Cardiac muscle cell (in vitro differentiated cells and primary cell): Measurements from ENCODE around the gene HEATR1. TPM values are rescaled to one million over a fixed set of nuclear protein-coding genes. Genes with fewer than 3 reads are reported as not detected.

Source experiments
- DNase-seq, 2 donors: peaks; one replicate each; pipeline versions ENCODE4 v3.0.0 to v3.0.0-alpha.2; 2010 to 2017; ENCODE audit warnings: low read depth in 1 of 2, low spot score in 1 of 2
- H3K27ac ChIP-seq: fragments of 200-600 bp; sonication (generic); 2 replicates; pipeline ENCODE4 v1.5.1; 2016
- H3K27me3 ChIP-seq: fragments of 200-600 bp; sonication (generic); 2 replicates; pipeline ENCODE4 v1.6.0; 2016; ENCODE audit warnings: control low read depth
- H3K36me3 ChIP-seq: fragments of 200-600 bp; sonication (generic); 2 replicates; pipeline ENCODE4 v1.5.1; 2016; ENCODE audit warnings: control low read depth
- H3K4me1 ChIP-seq: fragments of 200-600 bp; sonication (generic); 2 replicates; pipeline ENCODE4 v1.8.1; 2017; ENCODE audit warnings: low read depth, mild to moderate bottlenecking, mixed run types
- H3K4me3 ChIP-seq: fragments of 200-600 bp; sonication (generic); 2 replicates; pipeline ENCODE4 v1.5.1; 2016; ENCODE audit warnings: mild to moderate bottlenecking
- H3K9me3 ChIP-seq: fragments of 200-600 bp; sonication (generic); 2 replicates; pipeline ENCODE4 v1.5.1; 2017; ENCODE audit warnings: low read depth, mild to moderate bottlenecking, control low read depth
- polyA plus RNA-seq: library from polyadenylated mRNA; unstranded; fragments of >200 nt; fragmentation: Nextera tagmentation; extraction: Ambion mirVana; gene quantifications from 2 replicates; pipeline ENCODE4 v1.2.1, GENCODE V29; 2016
- total RNA-seq: library from RNA; depleted of rRNA; stranded (reverse); fragments of >200 nt; gene quantifications from 2 replicates; pipeline ENCODE4 v1.2.3, GENCODE V29; 2016
- TF ChIP-seq, protein P1 (sequence below): IDR thresholded peaks from 2 replicates; pipeline ENCODE4 v1.5.1; 2012; ENCODE audit warnings: low read depth, mild to moderate bottlenecking, low read length

The HEATR1 gene
- total and polyA plus RNA-seq, 2 experiments from 2014 or later: 6.6 to 11.9 TPM

DNA sequence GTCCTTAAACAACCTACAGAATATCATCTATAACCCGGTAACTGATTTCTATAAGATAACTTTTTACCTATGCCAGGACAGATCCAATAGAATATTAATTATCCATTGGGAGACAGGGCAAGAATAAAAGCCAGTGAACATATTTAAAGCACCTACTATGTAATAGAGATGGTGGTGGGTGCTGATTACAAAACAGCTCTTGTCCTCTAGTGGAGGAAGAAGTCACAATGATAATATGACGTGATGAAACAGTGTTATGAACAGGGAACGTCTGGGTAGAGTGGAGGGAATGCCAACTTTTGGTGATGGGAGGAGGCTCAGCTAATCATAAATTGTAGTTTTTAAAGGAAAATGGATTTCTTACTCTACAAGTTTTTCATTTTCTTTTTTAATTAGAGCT is 78.2 kb downstream of the HEATR1 start:
- DNase-seq: no peak
- Histone ChIP-seq H3K36me3 (no peaks in the 10 kb centered on the region), H3K27me3 (no peaks in the 10 kb centered on the region), H3K4me3 (no peak overlapping the region), H3K27ac (no peak overlapping the region), H3K4me1 (no peaks in the 10 kb centered on the region), H3K9me3 (no peaks in the 10 kb centered on the region)
- TF ChIP-seq, protein P1, sequence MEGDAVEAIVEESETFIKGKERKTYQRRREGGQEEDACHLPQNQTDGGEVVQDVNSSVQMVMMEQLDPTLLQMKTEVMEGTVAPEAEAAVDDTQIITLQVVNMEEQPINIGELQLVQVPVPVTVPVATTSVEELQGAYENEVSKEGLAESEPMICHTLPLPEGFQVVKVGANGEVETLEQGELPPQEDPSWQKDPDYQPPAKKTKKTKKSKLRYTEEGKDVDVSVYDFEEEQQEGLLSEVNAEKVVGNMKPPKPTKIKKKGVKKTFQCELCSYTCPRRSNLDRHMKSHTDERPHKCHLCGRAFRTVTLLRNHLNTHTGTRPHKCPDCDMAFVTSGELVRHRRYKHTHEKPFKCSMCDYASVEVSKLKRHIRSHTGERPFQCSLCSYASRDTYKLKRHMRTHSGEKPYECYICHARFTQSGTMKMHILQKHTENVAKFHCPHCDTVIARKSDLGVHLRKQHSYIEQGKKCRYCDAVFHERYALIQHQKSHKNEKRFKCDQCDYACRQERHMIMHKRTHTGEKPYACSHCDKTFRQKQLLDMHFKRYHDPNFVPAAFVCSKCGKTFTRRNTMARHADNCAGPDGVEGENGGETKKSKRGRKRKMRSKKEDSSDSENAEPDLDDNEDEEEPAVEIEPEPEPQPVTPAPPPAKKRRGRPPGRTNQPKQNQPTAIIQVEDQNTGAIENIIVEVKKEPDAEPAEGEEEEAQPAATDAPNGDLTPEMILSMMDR: no peak

DNA sequence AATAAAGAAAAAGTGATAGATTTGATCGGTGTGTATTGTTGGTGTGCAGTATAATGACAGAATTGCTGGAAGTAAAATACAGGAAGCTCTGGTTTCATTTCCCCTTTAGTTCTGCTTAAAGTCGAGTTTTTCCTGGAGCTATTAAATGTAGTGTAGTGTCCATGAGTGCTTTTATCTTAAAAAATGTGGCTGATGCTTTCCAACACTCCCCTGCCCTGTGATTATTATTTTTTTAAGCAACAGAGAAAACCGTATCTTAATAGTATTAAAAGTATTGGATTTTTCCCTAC is 79.5 kb downstream of the HEATR1 start:
- TF ChIP-seq, protein P1: no peak
- Histone ChIP-seq H3K27ac (no peak overlapping the region), H3K9me3 (no peaks in the 10 kb centered on the region), H3K4me1 (no peaks in the 10 kb centered on the region), H3K4me3 (peak overlapping the region; percentile 42), H3K27me3 (no peaks in the 10 kb centered on the region), H3K36me3 (no peaks in the 10 kb centered on the region)
- DNase-seq: no peak

DNA sequence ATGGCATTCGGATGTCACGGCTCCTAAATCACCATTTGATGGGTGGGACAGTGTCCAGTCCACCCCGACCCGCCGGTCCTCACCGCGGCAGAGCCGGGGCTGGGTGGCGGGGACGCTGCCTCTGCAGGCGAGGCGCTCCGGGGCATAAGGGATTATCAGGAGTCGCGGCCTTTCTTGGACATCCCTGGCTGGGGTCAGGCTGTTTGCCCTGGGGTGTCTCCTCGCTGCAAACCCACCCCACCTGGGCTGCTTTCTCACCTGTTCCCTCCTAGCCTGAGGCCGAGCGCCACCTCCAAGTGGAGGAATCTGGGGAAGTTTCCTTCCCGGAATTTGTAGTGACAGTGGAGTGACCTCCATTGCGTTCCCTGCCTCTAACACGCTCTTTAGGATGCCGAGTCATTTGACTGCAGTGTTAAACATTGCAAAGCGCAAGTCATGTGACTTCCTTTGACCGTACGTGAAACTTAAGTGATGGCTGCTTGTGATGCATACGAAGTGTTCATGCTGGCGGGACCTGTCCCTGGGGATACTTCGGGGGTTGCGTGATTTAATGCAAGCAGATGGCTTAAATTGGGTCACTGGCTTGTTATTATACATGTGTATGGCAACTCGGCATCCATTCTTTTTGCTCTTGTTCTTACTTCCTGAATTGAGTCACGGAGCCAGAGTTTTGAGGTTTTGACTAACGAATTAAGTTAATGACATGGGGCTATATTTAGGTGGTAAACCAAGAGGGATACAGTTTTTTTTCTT is 80.0 kb downstream of the HEATR1 start:
- no peaks in the 10 kb centered on the region for H3K4me1 ChIP-seq
- H3K4me3 ChIP-seq: peak overlapping the region; percentile 42
- no peaks in the 10 kb centered on the region for H3K36me3 ChIP-seq
- H3K9me3 ChIP-seq: no peaks in the 10 kb centered on the region
- H3K27me3 ChIP-seq: no peaks in the 10 kb centered on the region
- H3K27ac ChIP-seq: no peak overlapping the region
- peak; percentile 63 to 88 for DNase-seq
- TF ChIP-seq, protein P1: no peak

DNA sequence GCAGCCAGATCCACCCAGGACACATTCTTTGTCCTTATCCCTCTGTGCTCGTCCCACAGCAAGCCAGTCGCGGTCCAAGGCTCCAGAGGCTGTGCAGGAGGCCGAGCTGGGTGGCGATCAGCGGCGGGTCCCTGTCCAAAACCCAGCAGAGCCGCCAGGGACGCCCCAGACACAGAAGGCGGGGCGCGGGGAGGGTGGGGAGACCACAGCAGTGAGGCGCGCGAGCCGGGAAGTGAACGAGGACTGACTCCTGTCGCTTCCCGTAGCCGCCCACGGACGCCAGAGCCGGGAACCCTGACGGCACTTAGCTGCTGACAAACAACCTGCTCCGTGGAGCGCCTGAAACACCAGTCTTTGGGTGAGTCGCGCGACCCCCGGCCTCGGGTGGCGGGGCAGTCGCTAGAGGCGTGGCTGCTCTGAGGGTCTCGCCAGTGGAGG is 80.6 kb downstream of the HEATR1 start, which contains the start of gene LGALS8:
TSS of gene LGALS8 (plus strand) at position 279 of the 438 bp plus-strand sequence. CDS start 2,089 bp downstream, outside the sequence.
- H3K27ac ChIP-seq: no peak within 1 kb of the TSS

DNA sequence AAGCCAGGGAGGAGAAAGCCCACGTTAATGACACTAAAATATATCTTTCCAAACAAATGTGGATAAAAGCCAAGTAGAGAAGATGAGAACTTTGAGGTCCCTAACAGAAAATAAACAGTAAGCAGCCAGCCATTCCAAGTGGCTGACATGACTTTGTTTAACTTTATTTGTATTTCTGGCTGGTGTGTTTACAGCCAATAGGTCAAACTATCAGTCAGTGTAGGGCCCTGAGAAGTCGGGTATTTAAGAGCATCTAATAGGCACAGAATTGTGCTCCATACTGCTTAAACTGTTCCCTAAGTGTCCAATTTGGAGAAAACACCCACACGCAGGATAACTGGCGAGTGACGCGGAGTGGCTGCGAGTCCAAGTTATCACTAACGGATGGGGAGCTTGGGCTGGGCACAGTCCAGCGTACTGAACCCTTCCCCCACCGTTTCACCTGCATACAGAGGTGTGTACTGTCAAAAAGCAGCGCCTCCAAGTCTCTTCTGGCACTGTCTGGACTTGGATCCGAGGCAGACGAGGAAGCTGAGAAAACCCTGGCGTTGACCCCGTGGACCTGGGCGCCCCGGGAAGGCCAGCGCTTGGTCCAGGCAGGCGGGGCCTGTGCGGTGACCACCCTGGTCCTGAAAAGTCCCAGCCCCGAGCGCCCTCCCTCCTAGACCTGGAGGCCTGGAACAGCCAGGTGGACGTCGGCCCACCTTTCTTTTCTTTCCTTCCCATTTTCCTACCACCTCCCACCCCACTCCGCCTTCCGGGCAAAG is 81.2 kb downstream of the HEATR1 start:
- DNase-seq: no peak
- H3K36me3 ChIP-seq: no peaks in the 10 kb centered on the region
- TF ChIP-seq, protein P1: no peak
- H3K27ac ChIP-seq: no peak overlapping the region
- peak overlapping the region; percentile 42 for H3K4me3 ChIP-seq
- no peaks in the 10 kb centered on the region for H3K4me1 ChIP-seq
- no peaks in the 10 kb centered on the region for H3K27me3 ChIP-seq
- no peaks in the 10 kb centered on the region for H3K9me3 ChIP-seq

More for the DNA sequence above, 80.6 kb downstream of the HEATR1 start, which contains the start of gene LGALS8:
- DNase-seq: peak; percentile 64 to 89
- TF ChIP-seq, protein P1: no peak
- H3K4me1 ChIP-seq: no peaks in the 10 kb centered on the region
- peak within 1 kb of the TSS; percentile 42 for H3K4me3 ChIP-seq
- H3K36me3 ChIP-seq: no peaks in the 10 kb centered on the region
- no peaks in the 10 kb centered on the region for H3K9me3 ChIP-seq
- H3K27me3 ChIP-seq: no peaks in the 10 kb centered on the region
